Activated B cell treated with CpG ODN at 0.5 μM for 24 hours (primary cell): ENCODE measurements around the gene RXRA. TPM values are rescaled to one million over a fixed set of nuclear protein-coding genes. Genes with fewer than 3 reads are reported as not detected.

Experiments
- ATAC-seq: fragments of 200-7000 bp; cut with Tn5 transposase; one replicate; pipeline ENCODE4 v1.10.0; 2021; ENCODE audit warnings: low read depth, mild to moderate bottlenecking, moderate library complexity
- CTCF ChIA-PET: fragments of 350-600 bp; sonication (Branson Sonifier 250); formaldehyde crosslinking; loops from one replicate; lab custom pipeline; 2021; ENCODE audit warnings: antibody characterized with exemption; lab: Charles Lee
- POLR2A ChIA-PET: fragments of 350-600 bp; sonication (Branson Sonifier 250); formaldehyde crosslinking; loops from one replicate; lab custom pipeline; 2021; ENCODE audit warnings: antibody characterized with exemption; lab: Charles Lee
- DNase-seq: peaks from one replicate; pipeline ENCODE4 v3.0.0; 2022
- H3K27ac Mint-ChIP-seq: one replicate; pipeline ENCODE4 v1.8.0; 2020; ENCODE audit warnings: mixed read lengths
- H3K27me3 Mint-ChIP-seq: one replicate; pipeline ENCODE4 v1.8.0; 2021; ENCODE audit warnings: mixed read lengths
- H3K36me3 Mint-ChIP-seq: one replicate; pipeline ENCODE4 v1.8.0; 2021; ENCODE audit warnings: low read depth, mixed read lengths
- H3K4me1 Mint-ChIP-seq: one replicate; pipeline ENCODE4 v1.8.0; 2021; ENCODE audit warnings: mixed read lengths
- H3K4me3 Mint-ChIP-seq: one replicate; pipeline ENCODE4 v1.8.0; 2020; ENCODE audit warnings: mild to moderate bottlenecking, mixed read lengths
- H3K9me3 Mint-ChIP-seq: one replicate; pipeline ENCODE4 v1.8.0; 2020; ENCODE audit warnings: mixed read lengths
- intact Hi-C: fragments of 100-400 bp; cut with micrococcal nuclease; formaldehyde crosslinking; loops from one replicate; pipeline ENCODE4 v1.15.1; 2024
- total RNA-seq: library from RNA; stranded (reverse); gene quantifications from 2 replicates; pipeline ENCODE4 v1.2.3, GENCODE V29; 2022
- TF ChIP-seq, protein P1 (sequence below): fragments of 200-600 bp; IDR thresholded peaks from one replicate; pipeline ENCODE4 v1.8.0; 2022; ENCODE audit warnings: antibody characterized with exemption, mild to moderate bottlenecking

RXRA gene
- total RNA-seq, 1 donor from 2014 or later = 5.0 TPM

DNA sequence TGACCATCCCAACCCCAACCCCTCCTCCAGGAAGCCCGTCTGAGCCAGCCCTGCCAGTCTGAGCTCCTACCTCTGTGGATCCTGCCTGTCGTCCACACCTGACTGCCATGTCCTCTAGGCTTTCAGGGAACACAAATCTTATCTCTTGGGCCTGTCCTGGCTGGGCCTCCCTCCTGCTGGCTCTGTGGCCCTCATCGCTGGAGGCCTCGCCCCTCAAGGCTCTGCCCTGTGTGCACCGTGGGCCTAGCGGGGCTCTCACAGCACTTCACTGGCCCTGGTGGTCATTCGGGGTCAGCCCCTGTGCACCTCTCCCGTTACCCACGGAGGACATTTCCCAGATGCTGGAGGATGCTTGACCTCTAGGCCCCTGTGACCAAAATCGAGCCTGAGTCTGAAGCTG lies 133.3 kb downstream of the RXRA start:
- Mint-ChIP-seq H3K27me3 (peaks cover 2% of the 10 kb centered on the region), H3K4me3 (no peak overlapping the region), H3K27ac (no peak overlapping the region), H3K4me1 (peaks cover 17% of the 10 kb centered on the region), H3K9me3 (no peaks in the 10 kb centered on the region), H3K36me3 (no peaks in the 10 kb centered on the region)
- CTCF ChIA-PET = no interaction called here
- ATAC-seq (no peak), DNase-seq (no peak)
- TF ChIP-seq, protein P1, sequence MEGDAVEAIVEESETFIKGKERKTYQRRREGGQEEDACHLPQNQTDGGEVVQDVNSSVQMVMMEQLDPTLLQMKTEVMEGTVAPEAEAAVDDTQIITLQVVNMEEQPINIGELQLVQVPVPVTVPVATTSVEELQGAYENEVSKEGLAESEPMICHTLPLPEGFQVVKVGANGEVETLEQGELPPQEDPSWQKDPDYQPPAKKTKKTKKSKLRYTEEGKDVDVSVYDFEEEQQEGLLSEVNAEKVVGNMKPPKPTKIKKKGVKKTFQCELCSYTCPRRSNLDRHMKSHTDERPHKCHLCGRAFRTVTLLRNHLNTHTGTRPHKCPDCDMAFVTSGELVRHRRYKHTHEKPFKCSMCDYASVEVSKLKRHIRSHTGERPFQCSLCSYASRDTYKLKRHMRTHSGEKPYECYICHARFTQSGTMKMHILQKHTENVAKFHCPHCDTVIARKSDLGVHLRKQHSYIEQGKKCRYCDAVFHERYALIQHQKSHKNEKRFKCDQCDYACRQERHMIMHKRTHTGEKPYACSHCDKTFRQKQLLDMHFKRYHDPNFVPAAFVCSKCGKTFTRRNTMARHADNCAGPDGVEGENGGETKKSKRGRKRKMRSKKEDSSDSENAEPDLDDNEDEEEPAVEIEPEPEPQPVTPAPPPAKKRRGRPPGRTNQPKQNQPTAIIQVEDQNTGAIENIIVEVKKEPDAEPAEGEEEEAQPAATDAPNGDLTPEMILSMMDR = no peak
- POLR2A ChIA-PET = no interaction called here
- intact Hi-C loops = no loop called here

DNA sequence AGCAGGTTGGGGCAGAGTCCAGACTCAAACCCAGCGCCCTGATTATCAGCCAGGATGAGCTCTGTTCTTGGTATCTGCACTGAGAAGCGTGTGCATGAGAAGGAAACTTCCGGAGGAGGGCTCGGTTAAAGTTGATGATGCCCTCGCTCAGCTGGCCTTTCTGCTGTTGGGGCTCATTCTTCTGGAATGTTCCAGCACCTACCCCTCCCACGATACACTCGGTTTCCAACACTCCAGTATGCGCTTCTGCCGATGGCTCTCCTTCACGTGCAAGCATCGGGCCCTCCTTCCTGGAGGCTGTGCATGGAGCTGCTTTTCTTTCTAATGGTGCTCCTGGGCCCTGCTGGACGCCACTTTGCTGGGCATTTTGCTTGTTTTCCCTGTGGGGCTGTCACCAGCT lies 134.0 kb downstream of the RXRA start:
- intact Hi-C loops = no loop called here
- peaks cover 2% of the 10 kb centered on the region for H3K27me3 Mint-ChIP-seq
- H3K36me3 Mint-ChIP-seq = no peaks in the 10 kb centered on the region
- peaks cover 17% of the 10 kb centered on the region for H3K4me1 Mint-ChIP-seq
- no peak overlapping the region for H3K4me3 Mint-ChIP-seq
- ATAC-seq (no peak), DNase-seq (no peak)
- H3K27ac Mint-ChIP-seq = no peak overlapping the region
- TF ChIP-seq, protein P1 = no peak
- CTCF ChIA-PET = no interaction called here
- H3K9me3 Mint-ChIP-seq = no peaks in the 10 kb centered on the region
- POLR2A ChIA-PET = no interaction called here

DNA sequence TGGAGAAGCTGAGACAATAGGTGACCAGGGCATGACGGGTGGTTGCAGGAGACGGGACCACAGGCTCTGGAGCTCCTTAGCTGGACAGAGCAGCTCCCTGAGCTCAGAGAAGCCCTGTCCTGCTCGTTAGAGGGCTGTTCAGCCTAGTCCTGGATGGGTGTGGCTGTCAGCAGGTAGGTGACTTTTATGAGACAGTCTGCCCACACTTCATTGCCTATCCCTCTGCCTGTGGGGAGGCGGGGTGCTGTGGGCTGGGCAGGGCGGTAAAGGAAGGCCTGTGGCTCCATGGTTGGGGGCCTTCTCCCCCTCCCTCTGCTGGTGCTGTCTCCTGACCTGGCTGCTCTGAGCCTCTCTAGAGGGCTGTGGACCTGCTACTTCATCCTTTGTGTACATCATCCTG lies 134.6 kb downstream of the RXRA start:
- DNase-seq = no peak
- Mint-ChIP-seq H3K4me3 (no peak overlapping the region), H3K4me1 (peaks cover 11% of the 10 kb centered on the region), H3K36me3 (no peaks in the 10 kb centered on the region), H3K27ac (no peak overlapping the region), H3K9me3 (no peaks in the 10 kb centered on the region), H3K27me3 (peaks cover 2% of the 10 kb centered on the region)
- CTCF ChIA-PET = no interaction called here
- TF ChIP-seq, protein P1 = no peak
- POLR2A ChIA-PET = no interaction called here
- no peak for ATAC-seq
- intact Hi-C loops = no loop called here

DNA sequence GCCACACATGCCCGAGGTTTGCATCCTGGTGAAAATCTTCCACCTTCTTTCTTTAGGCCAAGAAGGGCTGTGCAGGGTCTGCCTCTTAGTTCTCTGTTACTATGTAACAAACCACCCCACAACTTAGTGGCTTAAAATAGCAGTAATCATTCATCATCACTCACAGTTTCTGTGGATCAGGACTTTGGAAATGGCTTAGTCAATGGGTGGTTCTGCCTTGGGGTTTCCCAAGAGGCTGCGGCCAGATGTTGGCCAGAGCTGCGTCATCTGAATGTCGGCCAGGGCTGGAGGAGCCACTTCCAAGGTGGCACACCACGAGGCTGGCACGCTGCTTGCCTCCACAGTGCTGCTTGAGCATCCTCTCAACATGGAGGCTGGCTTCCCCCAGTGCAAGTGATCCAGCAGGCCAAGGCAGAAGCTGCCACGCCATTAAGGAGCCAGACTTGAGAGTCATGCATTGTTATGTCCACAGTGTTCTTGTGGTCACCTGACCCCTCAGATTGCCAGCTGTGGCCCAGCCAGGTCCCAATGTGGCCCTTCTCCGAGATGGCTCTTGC lies 135.2 kb downstream of the RXRA start:
- POLR2A ChIA-PET = no interaction called here
- no peaks in the 10 kb centered on the region for H3K36me3 Mint-ChIP-seq
- H3K27ac Mint-ChIP-seq = no peak overlapping the region
- no peak for ATAC-seq
- TF ChIP-seq, protein P1 = no peak
- CTCF ChIA-PET = no interaction called here
- peaks cover 8% of the 10 kb centered on the region for H3K4me1 Mint-ChIP-seq
- intact Hi-C loops = no loop called here
- peaks cover 2% of the 10 kb centered on the region for H3K27me3 Mint-ChIP-seq
- no peaks in the 10 kb centered on the region for H3K9me3 Mint-ChIP-seq
- H3K4me3 Mint-ChIP-seq = no peak overlapping the region
- DNase-seq = no peak

DNA sequence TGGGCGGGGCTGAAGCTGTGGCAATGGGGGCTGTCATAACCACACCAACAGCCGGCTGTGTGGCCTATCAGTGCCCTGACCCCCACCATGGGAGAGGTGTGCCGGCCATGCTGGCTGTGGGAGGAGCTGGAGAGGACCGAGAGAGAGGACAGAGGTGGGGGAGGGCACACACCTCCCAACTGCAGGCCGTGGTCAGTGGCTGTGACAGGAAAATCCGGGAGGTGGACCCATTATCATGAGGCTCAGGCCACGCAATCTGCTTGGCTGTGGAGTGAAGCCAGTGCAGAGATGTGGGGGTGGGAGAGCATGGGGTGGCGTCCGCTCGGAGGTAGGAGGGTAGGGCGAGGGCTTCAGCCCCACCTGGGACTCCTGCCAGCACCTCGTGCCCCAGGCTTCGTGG lies 136.1 kb downstream of the RXRA start:
- H3K27ac Mint-ChIP-seq = no peak overlapping the region
- TF ChIP-seq, protein P1 = no peak
- intact Hi-C loops = no loop called here
- no peaks in the 10 kb centered on the region for H3K36me3 Mint-ChIP-seq
- CTCF ChIA-PET = no interaction called here
- H3K4me1 Mint-ChIP-seq = no peaks in the 10 kb centered on the region
- H3K9me3 Mint-ChIP-seq = no peaks in the 10 kb centered on the region
- no peak overlapping the region for H3K4me3 Mint-ChIP-seq
- DNase-seq (no peak), ATAC-seq (no peak)
- POLR2A ChIA-PET = no interaction called here
- peaks cover 2% of the 10 kb centered on the region for H3K27me3 Mint-ChIP-seq
